GM08714 (cell line): Measurements from ENCODE around the gene SDHA.
"Not testable (repeated sequence)": the region's sequence is repeated elsewhere in the genome, so short reads cannot be mapped to it uniquely, and the experiment has no call there.

Experiments used
- H3K4me3 ChIP-seq: fragments of 200-500 bp; sonication (Bioruptor generic); 2 replicates; pipeline ENCODE4 v1.5.1; 2014; ENCODE audit warnings: mild to moderate bottlenecking, low read length, inconsistent platforms
- ZNF274 ChIP-seq: IDR thresholded peaks from 2 replicates; pipeline ENCODE4 v1.6.1; 2012; ENCODE audit warnings: mild to moderate bottlenecking, low read depth, low read length

Gene SDHA

GRCh38 chr5:245717-246116 is 27.6 kb downstream of the SDHA start:
- H3K4me3 ChIP-seq = not testable (repeated sequence)

DNA sequence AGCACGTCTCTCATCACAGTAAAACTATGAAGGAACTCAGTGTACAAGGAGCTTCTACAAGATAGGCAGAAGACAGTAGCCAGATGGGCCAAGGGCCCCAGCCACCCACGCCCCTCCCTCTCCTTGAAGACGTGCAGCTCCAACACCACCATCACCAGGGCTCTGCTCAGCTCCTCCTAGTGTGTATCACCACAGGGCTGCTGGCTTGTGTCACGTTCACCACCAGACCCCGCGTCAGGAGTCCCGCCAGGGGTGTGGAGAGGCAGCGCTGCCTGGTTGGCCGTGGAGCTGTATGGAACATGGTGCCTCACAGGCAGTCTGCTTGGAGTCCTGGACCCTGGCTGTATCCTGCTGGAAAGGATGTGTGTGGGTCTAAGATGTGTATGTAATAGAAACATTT is 32.3 kb downstream of the SDHA start:
- H3K4me3 ChIP-seq = not testable (repeated sequence)

- not testable (repeated sequence) for H3K4me3 ChIP-seq
Measured at GRCh38 chr5:251016-251415, 32.9 kb downstream of the SDHA start.

DNA sequence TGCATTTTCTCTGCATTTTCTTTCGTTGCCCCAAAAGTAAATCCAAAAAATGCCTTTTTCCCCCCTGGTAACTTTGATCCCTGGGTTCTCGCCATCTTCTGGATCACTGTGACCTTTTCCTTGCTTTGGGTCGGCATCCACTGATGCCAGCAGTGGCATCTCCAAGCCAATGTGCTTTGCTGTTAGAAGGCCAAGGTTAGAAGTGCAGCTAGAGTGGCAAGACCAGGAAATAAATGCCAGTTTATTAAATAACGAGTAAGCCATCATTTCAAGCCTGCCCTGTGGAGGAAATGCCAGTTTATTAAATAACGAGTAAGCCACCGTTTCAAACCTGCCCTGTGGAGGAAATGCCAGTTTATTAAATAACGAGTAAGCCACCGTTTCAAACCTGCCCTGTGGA is 33.4 kb downstream of the SDHA start:
- H3K4me3 ChIP-seq = not testable (repeated sequence)

DNA sequence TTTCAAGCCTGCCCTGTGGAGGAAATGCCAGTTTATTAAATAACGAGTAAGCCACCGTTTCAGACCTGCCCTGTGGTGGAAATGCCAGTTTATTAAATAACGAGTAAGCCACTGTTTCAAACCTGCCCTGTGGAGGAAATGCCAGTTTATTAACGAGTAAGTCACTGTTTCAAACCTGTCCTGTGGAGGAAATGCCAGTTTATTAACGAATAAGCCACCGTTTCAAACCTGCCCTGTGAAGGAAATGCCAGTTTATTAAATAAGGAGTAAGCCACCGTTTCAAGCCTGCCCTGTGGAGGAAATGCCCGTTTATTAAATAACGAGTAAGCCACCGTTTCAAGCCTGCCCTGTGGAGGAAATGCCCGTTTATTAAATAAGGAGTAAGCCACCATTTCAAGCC is 33.9 kb downstream of the SDHA start:
- H3K4me3 ChIP-seq = not testable (repeated sequence)

GRCh38 chr5:252546-252945 is 34.4 kb downstream of the SDHA start:
- H3K4me3 ChIP-seq = no peak overlapping the region
- TF ChIP-seq ZNF274 = no peak

- H3K4me3 ChIP-seq = not testable (repeated sequence)
Measured at GRCh38 chr5:254322-254721, 36.2 kb downstream of the SDHA start.

- H3K4me3 ChIP-seq = not testable (repeated sequence)
Measured at GRCh38 chr5:255116-255515, 37.0 kb downstream of the SDHA start.

- not testable (repeated sequence) for H3K4me3 ChIP-seq
Measured at GRCh38 chr5:256347-256746, 38.2 kb downstream of the SDHA start.

DNA sequence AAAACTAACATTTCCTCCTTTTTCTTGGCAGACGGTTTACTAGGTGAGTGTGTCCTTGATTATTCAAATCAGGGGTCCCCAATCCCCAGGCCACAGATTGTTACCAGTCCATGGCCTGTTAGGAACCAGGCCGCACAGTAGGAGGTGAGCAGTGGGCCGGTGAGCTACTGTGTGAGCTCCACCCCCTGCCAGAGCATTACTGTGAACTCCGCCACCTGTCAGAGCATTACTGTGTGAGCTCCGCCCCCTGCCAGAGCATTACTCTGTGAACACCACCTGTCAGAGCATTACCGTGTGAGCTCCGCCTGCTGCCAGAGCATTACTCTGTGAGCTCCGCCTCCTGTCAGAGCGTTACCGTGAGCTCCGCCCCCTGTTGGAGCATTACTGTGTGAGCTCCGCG is 39.0 kb downstream of the SDHA start:
- TF ChIP-seq ZNF274 = no peak
- H3K4me3 ChIP-seq = no peak overlapping the region

DNA sequence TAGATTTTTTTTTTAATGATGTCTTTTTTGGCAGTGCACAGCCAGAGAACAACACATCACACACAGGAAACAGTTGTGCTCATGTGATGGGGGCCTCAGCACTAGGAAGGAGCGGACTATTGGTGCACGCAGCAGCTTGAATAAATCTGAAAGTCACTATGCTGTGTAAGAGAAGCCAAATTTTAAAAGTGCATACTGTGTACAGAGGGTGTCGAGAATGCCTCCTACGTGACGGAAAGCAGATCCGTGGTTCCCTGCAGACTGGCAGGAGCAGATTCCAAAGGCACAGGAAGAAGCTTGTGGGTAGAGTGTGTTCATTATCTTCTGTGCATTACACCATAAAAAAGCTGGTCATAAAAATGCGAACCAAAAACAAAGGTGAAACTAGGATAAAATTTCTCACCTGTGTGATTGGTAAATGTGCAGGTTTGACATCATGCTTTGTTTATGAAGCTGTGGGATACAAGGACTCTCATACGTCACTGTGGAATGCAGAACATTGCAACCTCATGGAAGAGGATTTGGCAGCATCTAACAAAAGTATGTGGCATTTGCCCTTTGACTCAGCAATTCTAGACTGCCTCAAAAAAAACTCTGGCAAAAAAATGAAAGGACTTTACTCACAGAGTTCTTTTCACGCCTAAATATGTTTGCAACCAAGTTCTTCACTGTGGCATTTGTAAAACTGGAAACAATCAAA is 45.3 kb downstream of the SDHA start:
- not testable (repeated sequence) for H3K4me3 ChIP-seq

DNA sequence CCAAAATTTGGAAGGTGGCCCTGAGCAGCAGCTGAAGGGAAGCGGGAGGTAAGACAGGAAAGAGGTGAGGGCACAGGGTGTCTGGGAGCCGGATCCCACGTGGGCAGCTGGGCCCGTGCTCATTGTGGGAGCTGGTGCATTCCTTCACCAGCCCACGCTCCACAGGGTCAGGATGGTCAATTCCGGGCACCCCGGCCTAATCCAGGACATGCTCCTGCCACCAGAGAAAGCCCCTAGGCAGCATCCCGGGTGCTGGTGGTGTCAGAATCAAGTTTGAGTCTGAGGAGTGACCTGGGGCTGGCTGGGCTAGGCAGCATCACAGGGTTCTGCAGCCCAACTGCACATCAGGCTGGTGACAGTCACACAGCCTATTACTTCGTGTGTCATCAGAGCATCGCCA is 46.2 kb downstream of the SDHA start:
- TF ChIP-seq ZNF274 = no peak

DNA sequence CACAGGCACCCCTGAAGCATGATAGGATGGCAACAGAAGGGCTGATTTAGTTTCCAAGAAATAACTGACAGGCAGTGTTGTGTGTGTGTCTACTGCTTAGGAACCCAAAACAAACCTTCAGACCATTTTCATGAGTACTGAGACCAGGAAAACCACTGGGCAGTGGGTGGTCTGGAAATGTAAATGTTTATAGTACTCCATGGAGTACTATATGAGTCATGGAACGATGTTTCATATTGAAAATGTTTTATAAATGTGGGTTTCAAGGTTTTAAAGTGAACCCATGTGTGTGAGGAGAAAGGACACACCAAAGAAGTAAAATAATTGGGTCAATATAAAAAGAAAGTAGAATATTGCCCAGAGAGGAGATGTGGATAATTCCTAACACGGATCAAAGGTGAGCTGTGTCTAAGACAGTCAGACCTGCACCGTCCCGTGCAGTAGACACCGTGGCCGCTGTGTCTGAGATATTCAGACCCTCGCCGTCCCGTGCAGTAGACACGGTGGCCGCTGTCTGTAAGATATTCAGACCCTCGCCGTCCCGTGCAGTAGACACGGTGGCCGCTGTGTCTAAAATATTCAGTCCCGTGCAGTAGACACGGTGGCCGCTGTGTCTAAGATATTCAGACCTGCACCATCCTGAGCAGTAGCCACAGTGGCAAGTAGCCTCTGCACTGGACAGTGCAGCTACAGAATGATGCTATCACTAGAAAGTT is 48.3 kb downstream of the SDHA start:
- H3K4me3 ChIP-seq = not testable (repeated sequence)

More for the DNA sequence above, 46.2 kb downstream of the SDHA start:
- H3K4me3 ChIP-seq = no peak overlapping the region

DNA sequence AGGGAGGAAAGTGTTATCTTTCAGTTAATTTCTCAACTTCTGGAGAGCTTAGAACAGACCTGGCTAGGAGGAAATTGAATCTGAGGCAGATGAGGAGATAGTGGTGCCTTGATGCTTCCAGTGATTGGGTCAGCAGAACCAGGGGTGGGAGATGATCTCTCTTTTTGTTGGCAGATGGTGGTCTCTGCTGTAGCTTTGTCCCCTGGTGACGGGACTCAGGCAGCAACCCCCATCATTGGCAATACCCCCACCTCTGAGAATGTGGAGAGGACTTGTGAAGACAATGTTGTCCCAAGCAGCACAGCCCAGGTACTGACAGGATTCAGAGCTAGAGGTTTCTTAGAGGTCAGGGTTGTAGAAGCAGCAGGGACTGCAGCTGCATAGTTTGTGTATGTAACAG is 49.6 kb downstream of the SDHA start:
- TF ChIP-seq ZNF274 = no peak
- no peak overlapping the region for H3K4me3 ChIP-seq

DNA sequence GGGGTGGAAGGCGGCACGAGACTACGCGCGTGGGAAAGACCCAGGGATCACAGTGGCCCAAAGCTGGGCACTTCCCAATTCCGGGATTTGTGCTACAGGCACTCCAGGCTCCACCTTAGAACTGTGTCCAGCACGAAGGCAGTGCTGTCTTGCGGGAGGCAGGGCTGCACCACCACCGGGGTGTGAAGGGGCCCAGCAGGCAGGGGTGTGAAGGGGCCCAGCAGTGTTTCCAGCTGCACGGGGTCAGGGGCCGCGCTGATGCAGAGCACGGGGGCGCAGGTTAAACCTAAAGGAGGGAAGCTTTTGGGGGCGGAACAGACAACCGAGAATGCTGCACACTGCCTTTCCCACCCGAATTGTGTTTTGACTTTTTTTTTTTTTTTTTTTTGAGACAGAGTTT is 52.2 kb downstream of the SDHA start:
- H3K4me3 ChIP-seq = no peak overlapping the region; the same call in 1 of the 2 replicates

GRCh38 chr5:271828-272167 is 53.7 kb downstream of the SDHA start:
- H3K4me3 ChIP-seq = peak overlapping the region; percentile 80

More for the DNA sequence above, 52.2 kb downstream of the SDHA start:
- no peak for TF ChIP-seq ZNF274

DNA sequence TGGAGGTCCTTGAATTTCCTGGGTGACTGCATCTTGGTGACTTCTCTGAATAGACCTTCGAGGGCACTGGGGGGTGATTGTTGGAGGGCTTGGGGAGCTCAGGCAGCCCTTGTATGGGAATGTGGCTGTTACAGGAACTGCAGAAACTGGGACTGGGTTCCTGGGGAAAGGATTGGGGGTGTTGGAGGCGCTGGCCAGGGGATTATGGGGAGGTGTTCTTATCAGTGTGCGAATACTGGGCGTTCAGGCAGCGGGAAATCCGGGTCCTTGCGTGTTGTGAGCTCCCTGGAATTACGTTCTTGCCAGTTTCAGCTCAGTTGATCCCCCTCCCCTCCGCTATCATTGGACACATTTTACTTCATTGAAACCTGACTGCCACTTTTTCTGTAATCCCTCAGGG is 55.0 kb downstream of the SDHA start:
- H3K4me3 ChIP-seq = peak overlapping the region; percentile 61; the same call in 1 of the 2 replicates

- peak overlapping the region; percentile 61; the same call in 1 of the 2 replicates for H3K4me3 ChIP-seq
Measured at GRCh38 chr5:273491-273890, 55.4 kb downstream of the SDHA start.

DNA sequence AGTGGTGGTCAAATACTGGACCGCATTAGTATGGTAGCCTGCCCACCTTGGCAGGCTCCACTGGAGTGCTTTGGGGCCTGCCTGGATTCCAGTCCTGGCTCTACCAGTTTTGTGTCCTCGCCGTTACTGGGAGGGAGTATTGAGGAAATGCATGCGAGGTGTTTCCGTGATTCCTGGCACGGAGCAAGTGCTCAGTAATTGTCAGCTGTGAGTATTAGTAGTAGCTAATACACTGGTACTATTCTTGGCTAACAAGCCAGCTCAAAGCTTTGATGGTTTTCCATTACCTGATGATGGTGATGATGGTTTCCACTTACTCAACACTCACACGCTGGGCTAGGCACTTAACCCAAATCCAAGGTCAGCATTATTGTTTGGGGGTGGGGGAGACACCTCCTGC is 56.2 kb downstream of the SDHA start:
- H3K4me3 ChIP-seq = not testable (repeated sequence)
